H1 (cell line): Measurements from ENCODE around the gene SMARCD1. TPM values are rescaled to one million over a fixed set of nuclear protein-coding genes. Genes with fewer than 3 reads are reported as not detected.

Experiments
- CTCF ChIA-PET: fragments of 300-600 bp; sonication (Branson Sonifier 250); formaldehyde crosslinking; loops from one replicate; lab custom pipeline; 2021; ENCODE audit not compliant: partially characterized antibody; lab: Charles Lee
- POLR2A ChIA-PET: fragments of 300-600 bp; sonication (Branson Sonifier 250); formaldehyde crosslinking; loops from one replicate; lab custom pipeline; 2021; ENCODE audit warnings: inconsistent platforms; ENCODE audit not compliant: partially characterized antibody; lab: Charles Lee
- DNase-seq, 2 experiments: peaks; one replicate each; pipeline versions ENCODE4 v3.0.0 to v3.0.0-alpha.2; 2010 to 2022; ENCODE audit warnings: low spot score in 2 of 2, low read depth in 1 of 2, mixed read lengths in 1 of 2
- FAIRE-seq: peaks from 2 replicates; lab custom pipeline; 2011; peaks lifted over from hg19 to GRCh38; lab: Jason Lieb, UNC
- H2AFZ ChIP-seq: 2 replicates; pipeline ENCODE4 v1.8.1; 2012; ENCODE audit warnings: low read length, inconsistent platforms
- H2AK5ac ChIP-seq: 2 replicates; pipeline ENCODE4 v1.6.1; 2013; ENCODE audit warnings: low read depth, low read length
- H2BK120ac ChIP-seq: replicated peaks from 2 replicates; pipeline ENCODE3; 2013; ENCODE audit warnings: low read depth, low read length, inconsistent platforms
- H2BK12ac ChIP-seq: 2 replicates; pipeline ENCODE4 v1.6.1; 2013; ENCODE audit warnings: low read depth, low read length
- H2BK15ac ChIP-seq: 2 replicates; pipeline ENCODE4 v1.6.1; 2013; ENCODE audit warnings: low read length
- H2BK20ac ChIP-seq: 2 replicates; pipeline ENCODE4 v1.6.1; 2013; ENCODE audit warnings: low read length
- H2BK5ac ChIP-seq: 2 replicates; pipeline ENCODE4 v1.6.1; 2013; ENCODE audit warnings: low read depth, low read length
- H3K14ac ChIP-seq: 2 replicates; pipeline ENCODE4 v1.6.1; 2013; ENCODE audit warnings: inconsistent platforms; ENCODE audit not compliant: insufficient read length
- H3K18ac ChIP-seq: 2 replicates; pipeline ENCODE4 v1.6.1; 2013; ENCODE audit warnings: low read length; ENCODE audit errors: extremely low read depth
- H3K23ac ChIP-seq: 2 replicates; pipeline ENCODE4 v1.6.1; 2013; ENCODE audit warnings: inconsistent platforms; ENCODE audit not compliant: insufficient read length
- H3K23me2 ChIP-seq: 2 replicates; pipeline ENCODE4 v1.6.1; 2013; ENCODE audit warnings: low read depth, low read length
- H3K27ac ChIP-seq: 2 replicates; pipeline ENCODE4 v1.6.1; 2011; ENCODE audit warnings: low read depth, low read length, inconsistent platforms
- H3K27me3 ChIP-seq, 4 experiments: replicated peaks in 1 of 4; 1 replicate in 1 of 4; 2 replicates in 3 of 4; pipeline versions ENCODE4 v1.6.1 to v1.8.1; 2011 to 2013; ENCODE audit warnings: low read length in 3 of 4, mild to moderate bottlenecking in 3 of 4, inconsistent platforms in 2 of 4, mixed read lengths in 2 of 4, moderate library complexity in 1 of 4; ENCODE audit not compliant: control insufficient read depth in 3 of 4, insufficient read depth in 3 of 4; ENCODE audit errors: extremely low read depth in 1 of 4
- H3K36me3 ChIP-seq, 4 experiments: 2 replicates each; pipeline versions ENCODE4 v1.6.1 to v1.8.1; 2011 to 2013; ENCODE audit warnings: mild to moderate bottlenecking in 4 of 4, low read length in 3 of 4, moderate library complexity in 2 of 4, control low read depth in 1 of 4, inconsistent platforms in 1 of 4; ENCODE audit not compliant: insufficient read depth in 4 of 4, control insufficient read depth in 2 of 4
- H3K4ac ChIP-seq: replicated peaks from 2 replicates; pipeline ENCODE3; 2013; ENCODE audit warnings: low read length, low read depth, mixed read lengths, inconsistent platforms; ENCODE audit not compliant: insufficient read length
- H3K4me1 ChIP-seq, 4 experiments: replicated peaks in 1 of 4; 1 replicate in 1 of 4; 2 replicates in 3 of 4; pipeline versions ENCODE4 v1.6.1 to v1.8.1; 2011 to 2013; ENCODE audit warnings: low read length in 3 of 4, inconsistent platforms in 2 of 4, mixed read lengths in 1 of 4; ENCODE audit not compliant: insufficient read depth in 4 of 4, control insufficient read depth in 3 of 4
- H3K4me2 ChIP-seq, 2 experiments: 2 replicates each; pipeline versions ENCODE4 v1.6.1 to v1.8.1; 2011 to 2013; ENCODE audit warnings: low read depth in 2 of 2, low read length in 2 of 2, control low read depth in 1 of 2, inconsistent platforms in 1 of 2, mild to moderate bottlenecking in 1 of 2; ENCODE audit not compliant: insufficient read depth in 1 of 2
- H3K4me3 ChIP-seq, 4 experiments: fragments of 200-600, 300-600 bp in 1 of 4; sonication (generic), shearing (Covaris generic), sonication (Bioruptor Twin) in 1 of 4; 2 replicates each; pipeline versions ENCODE4 v1.5.1 to v1.8.1; 2011 to 2016; ENCODE audit warnings: low read length in 4 of 4, low read depth in 3 of 4, control low read depth in 2 of 4, inconsistent platforms in 2 of 4, mild to moderate bottlenecking in 2 of 4, mixed read lengths in 1 of 4, moderate library complexity in 1 of 4; ENCODE audit not compliant: insufficient read depth in 2 of 4; ENCODE audit errors: extremely low read depth in 1 of 4
- H3K56ac ChIP-seq: replicated peaks from 2 replicates; pipeline ENCODE3; 2013; ENCODE audit warnings: low read depth, mild to moderate bottlenecking, mixed read lengths, low read length, inconsistent platforms; ENCODE audit not compliant: insufficient read length
- H3K79me1 ChIP-seq: 2 replicates; pipeline ENCODE4 v1.6.1; 2013; ENCODE audit warnings: low read depth, low read length, control low read depth
- H3K79me2 ChIP-seq, 2 experiments: 2 replicates each; pipeline versions ENCODE4 v1.6.1 to v1.8.1; 2012 to 2013; ENCODE audit warnings: low read length in 2 of 2, mild to moderate bottlenecking in 2 of 2, inconsistent platforms in 1 of 2; ENCODE audit not compliant: insufficient read depth in 2 of 2, control insufficient read depth in 1 of 2
- H3K9ac ChIP-seq, 4 experiments: replicated peaks in 1 of 4; 1 replicate in 1 of 4; 2 replicates in 3 of 4; pipeline versions ENCODE4 v1.6.1 to v1.8.1; 2011 to 2013; ENCODE audit warnings: low read depth in 3 of 4, low read length in 3 of 4, control low read depth in 2 of 4, mild to moderate bottlenecking in 2 of 4, moderate library complexity in 2 of 4, inconsistent platforms in 1 of 4; ENCODE audit errors: extremely low read depth in 1 of 4
- H3K9me3 ChIP-seq, 2 experiments: 2 replicates each; pipeline versions ENCODE4 v1.6.1 to v1.8.1; 2012 to 2013; ENCODE audit warnings: mild to moderate bottlenecking in 2 of 2, moderate library complexity in 2 of 2, control low read depth in 1 of 2, inconsistent platforms in 1 of 2, low read depth in 1 of 2, low read length in 1 of 2, mixed read lengths in 1 of 2; ENCODE audit not compliant: insufficient read depth in 2 of 2
- H4K20me1 ChIP-seq, 2 experiments: replicated peaks in 1 of 2; 2 replicates each; pipeline versions ENCODE3 to v1.8.1; 2011 to 2013; ENCODE audit warnings: inconsistent platforms in 2 of 2, low read length in 2 of 2, mild to moderate bottlenecking in 1 of 2; ENCODE audit not compliant: insufficient read depth in 2 of 2, control insufficient read depth in 1 of 2
- H4K5ac ChIP-seq: 2 replicates; pipeline ENCODE4 v1.6.1; 2013; ENCODE audit warnings: low read length, low read depth, mixed read lengths, inconsistent platforms; ENCODE audit not compliant: insufficient read length
- H4K8ac ChIP-seq: 2 replicates; pipeline ENCODE4 v1.8.0; 2013; ENCODE audit warnings: mild to moderate bottlenecking, moderate library complexity, low read length, inconsistent platforms; ENCODE audit not compliant: insufficient read depth; ENCODE audit errors: extremely low read depth
- H4K91ac ChIP-seq: replicated peaks from 2 replicates; pipeline ENCODE3; 2013; ENCODE audit warnings: low read length, mixed read lengths, inconsistent platforms; ENCODE audit not compliant: insufficient read length
- BRCA1 ChIP-seq: IDR thresholded peaks from 2 replicates; pipeline ENCODE4 v1.6.1; 2012; ENCODE audit warnings: low read depth, low read length, improper control_type of control experiment
- CBX8 ChIP-seq: fragments of 300-800, 300-1000 bp; sonication (generic); IDR thresholded peaks from 2 replicates; pipeline ENCODE4 v1.7.1; 2016; ENCODE audit warnings: low read depth, low read length, borderline replicate concordance
- CHD2 ChIP-seq: IDR thresholded peaks from 2 replicates; pipeline ENCODE4 v1.6.1; 2012; ENCODE audit warnings: low read length, improper control_type of control experiment
- CREB1 ChIP-seq: IDR thresholded peaks from 2 replicates; pipeline ENCODE4 v1.6.1; 2012; ENCODE audit warnings: inconsistent platforms
- HDAC2 ChIP-seq, 2 experiments: fragments of 300-600 bp in 1 of 2; sonication (generic) in 1 of 2; IDR thresholded peaks; 2 replicates each; pipeline ENCODE4 v1.6.1; 2011 to 2012; ENCODE audit warnings: low read depth in 2 of 2, low read length in 2 of 2, mild to moderate bottlenecking in 2 of 2, moderate library complexity in 2 of 2, borderline replicate concordance in 1 of 2, inconsistent platforms in 1 of 2
- JUN ChIP-seq: IDR thresholded peaks from 2 replicates; pipeline ENCODE4 v1.6.1; 2011; ENCODE audit warnings: low read depth, mild to moderate bottlenecking, improper control_type of control experiment, low read length
- KDM1A ChIP-seq: fragments of 200-600, 300-600 bp; sonication (generic); IDR thresholded peaks from 2 replicates; pipeline ENCODE4 v1.7.1; 2016; ENCODE audit warnings: mild to moderate bottlenecking, low read length, borderline replicate concordance
- KDM5A ChIP-seq: fragments of 200-600 bp; IDR thresholded peaks from 2 replicates; pipeline ENCODE4 v1.7.1; 2012; ENCODE audit warnings: mild to moderate bottlenecking, low read length, inconsistent platforms, mixed read lengths
- MAFK ChIP-seq: IDR thresholded peaks from 2 replicates; pipeline ENCODE4 v1.6.1; 2012; ENCODE audit warnings: low read depth, mild to moderate bottlenecking, improper control_type of control experiment, low read length
- RAD21 ChIP-seq, 2 experiments: IDR thresholded peaks in 1 of 2; conservative IDR thresholded peaks in 1 of 2; 2 replicates each; pipeline ENCODE4 v1.6.1; 2011; ENCODE audit warnings: low read depth in 2 of 2, low read length in 2 of 2, improper control_type of control experiment in 1 of 2, inconsistent platforms in 1 of 2, mild to moderate bottlenecking in 1 of 2, moderate library complexity in 1 of 2
- RXRA ChIP-seq: IDR thresholded peaks from 2 replicates; pipeline ENCODE4 v1.6.1; 2011; ENCODE audit warnings: low read depth, mild to moderate bottlenecking, low read length, moderate library complexity; ENCODE audit not compliant: insufficient read depth
- SP1 ChIP-seq: IDR thresholded peaks from 2 replicates; pipeline ENCODE4 v1.6.1; 2011; ENCODE audit warnings: low read depth, low read length
- SRF ChIP-seq: IDR thresholded peaks from 2 replicates; pipeline ENCODE4 v1.6.1; 2011; ENCODE audit warnings: mild to moderate bottlenecking, low read depth, low read length, moderate library complexity
- SUZ12 ChIP-seq: fragments of 200-600 bp; sonication (generic); IDR thresholded peaks from 2 replicates; pipeline ENCODE4 v1.6.1; 2012; ENCODE audit warnings: mild to moderate bottlenecking, inconsistent platforms, low read length, moderate library complexity, mixed read lengths
- WGBS, 2 experiments: shearing (Covaris generic) in 1 of 2; methylation state at CpG; one replicate each; pipeline versions ENCODE4 v1.1.6 to v1.1.7; 2013 to 2015; ENCODE audit warnings: low lambda C conversion rate in 2 of 2, mixed read lengths in 2 of 2, inconsistent platforms in 1 of 2, low coverage in 1 of 2, missing lambda C conversion rate in 1 of 2; ENCODE audit not compliant: insufficient replicate concordance in 2 of 2, insufficient coverage in 1 of 2, insufficient read length in 1 of 2; ENCODE audit errors: extremely low coverage in 1 of 2, missing lambda C conversion rate in 1 of 2; 5-methylcytosine and 5-hydroxymethylcytosine counted together
- polyA plus RNA-seq, 7 experiments: library from polyadenylated mRNA; depleted of rRNA in 3 of 7; stranded (reverse) in 5 of 7; unstranded in 2 of 7; fragments of >200 nt in 5 of 7; fragments of 200-250 nt in 2 of 7; gene quantifications; 1 replicate in 5 of 7; 2 replicates in 1 of 7; 4 replicates in 1 of 7; pipeline versions ENCODE4 v1.2.1 to v1.2.3, GENCODE V29; 2011 to 2013; ENCODE audit warnings: missing spikeins in 2 of 7, mixed read lengths in 2 of 7
- total RNA-seq: library from RNA; stranded (reverse); fragmentation: NEBNext Ultra II Directional; extraction: Animal tissue kit (Norgen Biotek cat#: 25700); gene quantifications from 2 replicates; pipeline ENCODE4 v1.2.1, GENCODE V29; 2021

The SMARCD1 gene
- total and polyA plus RNA-seq, 2 of the 8 experiments (the other 6 are each of a cell fraction or from before 2014, with no cell fraction given): 128 to 130 TPM

- Histone ChIP-seq H3K9me3 (no peaks in the 10 kb centered on the region), H2BK15ac (no peak overlapping the region), H4K91ac (no peak overlapping the region), H3K9ac (no peak overlapping the region), H4K8ac (no peak overlapping the region), H3K79me1 (no peaks in the 10 kb centered on the region; the same call in 1 of the 2 replicates), H2BK20ac (no peak overlapping the region), H2BK120ac (no peak overlapping the region), H3K27me3 (no peaks in the 10 kb centered on the region), H3K4me1 (no peaks in the 10 kb centered on the region), H3K23ac (no peak overlapping the region), H2BK5ac (no peak overlapping the region; the same call in 1 of the 2 replicates), H3K18ac (no peak overlapping the region), H3K27ac (no peak overlapping the region), H3K14ac (no peak overlapping the region), H3K23me2 (no peaks in the 10 kb centered on the region; the same call in 1 of the 2 replicates), H3K4ac (no peak overlapping the region)
- ChIA-PET POLR2A (interaction anchor here (1.0 to 27.1 kb wide), 6 partner anchors 8 to 46 kb away, joined by 4 to 457 read pairs (median 4); partner anchors contain the start of genes CERS5, COX14, GPD1 and SMARCD1), CTCF (interaction anchor here (0.5 to 32.9 kb wide), 8 partner anchors 10 to 190 kb away, joined by 3 to 625 read pairs (median 4); partner anchors contain the start of gene SMARCD1)
- 95% methylated on average over 3 of the region's 3 CpGs; no CpG with 5 or more reads in 1 of the 2 experiments for WGBS, 2 experiments
- TF ChIP-seq KDM1A (no peak), BRCA1 (no peak), CBX8 (no peak), CREB1 (no peak), RXRA (no peak), CHD2 (no peak), HDAC2 (IDR thresholded peaks at IDR 0.05; ENCODE audit: borderline replicate concordance in 1 of 2, low read depth in 2 of 2, low read length in 2 of 2) (no peak), SP1 (no peak), SUZ12 (no peak), KDM5A (no peak), RAD21 (IDR thresholded peaks at IDR 0.05 in 1 of 2, conservative IDR thresholded peaks at IDR 0.05 in 1 of 2; ENCODE audit: low read depth in 2 of 2, low read length in 2 of 2) (no peak), JUN (no peak), SRF (no peak), MAFK (no peak)
- TF ChIP-seq, all 59 proteins: peak for 0
- peaks cover 0 to 2% of the 10 kb centered on the region in 2 experiments for H4K20me1 ChIP-seq
- FAIRE-seq (no peak), DNase-seq (no peak)
- H3K79me2 ChIP-seq: no peaks in the 10 kb centered on the region; a peak in 1 of 4 replicates
- H2BK12ac ChIP-seq: no peak overlapping the region
- H2AK5ac ChIP-seq: no peak overlapping the region
- H3K56ac ChIP-seq: no peak overlapping the region
- H3K36me3 ChIP-seq: peaks cover 0 to 3% (median 0%) of the 10 kb centered on the region in 4 experiments; a peak in 1 of 8 replicates
- H3K4me3 ChIP-seq: no peak overlapping the region
- no peak overlapping the region for H4K5ac ChIP-seq
- H2AFZ ChIP-seq: no peak overlapping the region
- no peak overlapping the region for H3K4me2 ChIP-seq
Measured at GRCh38 chr12:50120521-50120920, 35.4 kb downstream of the SMARCD1 start.
